HCT116 (cell line): ENCODE results near the gene SMC1B. TPM values are rescaled to one million over a fixed set of nuclear protein-coding genes. Genes with fewer than 3 reads are reported as not detected.

Experiments
- ATAC-seq: fragments of 200-7000 bp; cut with Tn5 transposase; 2 replicates; pipeline ENCODE4 v1.9.1; 2020; ENCODE audit warnings: mild to moderate bottlenecking, moderate library complexity
- BruUV-seq: library from RNA; stranded (reverse); fragments of 400-500 nt; replicated peaks from 2 replicates; lab custom pipeline; 2021; lab: Mats Ljungman, UMichigan
- CTCF ChIA-PET: fragments of 300-600 bp; sonication (Branson Sonifier 250); formaldehyde crosslinking; loops from one replicate; lab custom pipeline; 2021; ENCODE audit warnings: antibody characterized with exemption; lab: Charles Lee
- POLR2A ChIA-PET: fragments of 300-600, 350-600 bp; sonication (Branson Sonifier 250); formaldehyde crosslinking; loops from one replicate; lab custom pipeline; 2021; ENCODE audit warnings: antibody characterized with exemption; lab: Charles Lee
- RAD21 ChIA-PET, 2 experiments: fragments of 300-600 bp; sonication (Branson Sonifier 250); formaldehyde crosslinking; loops; one replicate each; lab custom pipeline; 2023; ENCODE audit warnings: low total read pairs in 2 of 2; ENCODE audit not compliant: uncharacterized antibody in 2 of 2, unreplicated experiment in 2 of 2, low non-redundant PET in 1 of 2; lab: Charles Lee
- DNase-seq: peaks from one replicate; pipeline ENCODE4 v3.0.0-alpha.2; 2010; ENCODE audit warnings: low read depth, low spot score
- H2AFZ ChIP-seq: fragments of 200-600 bp; shearing (Covaris generic), sonication (generic); 2 replicates; pipeline ENCODE4 v1.6.1; 2017; ENCODE audit warnings: low read depth, mixed run types, mixed read lengths, antibody characterized with exemption, low read length; ENCODE audit not compliant: poor library complexity, severe bottlenecking
- H3K27ac ChIP-seq: 2 replicates; pipeline ENCODE4 v1.5.1; 2012; ENCODE audit warnings: low read depth, low read length
- H3K27me3 ChIP-seq: fragments of 200-600 bp; sonication (generic); 2 replicates; pipeline ENCODE4 v1.6.1; 2016; ENCODE audit warnings: mixed run types, low read length, mixed read lengths; ENCODE audit not compliant: insufficient read depth
- H3K36me3 ChIP-seq, 2 experiments: fragments of 200-500 bp in 1 of 2; fragments of 200-600 bp in 1 of 2; sonication (Bioruptor generic) in 1 of 2; sonication (generic) in 1 of 2; 2 replicates each; pipeline versions ENCODE4 v1.5.1 to v1.6.1; 2014 to 2016; ENCODE audit warnings: low read length in 2 of 2, inconsistent platforms in 1 of 2, mixed read lengths in 1 of 2, mixed run types in 1 of 2; ENCODE audit not compliant: insufficient read depth in 2 of 2, control insufficient read depth in 1 of 2
- H3K4me1 ChIP-seq, 2 experiments: fragments of 200-600 bp in 1 of 2; sonication (generic) in 1 of 2; 2 replicates each; pipeline versions ENCODE4 v1.5.1 to v1.6.1; 2012 to 2017; ENCODE audit warnings: low read length in 2 of 2, inconsistent platforms in 1 of 2, mild to moderate bottlenecking in 1 of 2, mixed read lengths in 1 of 2, mixed run types in 1 of 2, moderate library complexity in 1 of 2; ENCODE audit not compliant: insufficient read depth in 2 of 2, control insufficient read depth in 1 of 2
- H3K4me2 ChIP-seq: fragments of 200-600 bp; sonication (generic); 2 replicates; pipeline ENCODE4 v1.6.1; 2017; ENCODE audit warnings: mixed run types, low read length, mixed read lengths
- H3K4me3 ChIP-seq, 2 experiments: fragments of 200-600 bp in 1 of 2; sonication (generic) in 1 of 2; replicated peaks in 1 of 2; 2 replicates each; pipeline ENCODE4 v1.5.1; 2011 to 2016; ENCODE audit warnings: low read length in 2 of 2, control low read depth in 1 of 2, low read depth in 1 of 2, mild to moderate bottlenecking in 1 of 2, mixed read lengths in 1 of 2, mixed run types in 1 of 2
- H3K79me2 ChIP-seq: fragments of 200-600 bp; sonication (generic); 2 replicates; pipeline ENCODE4 v1.6.1; 2017; ENCODE audit warnings: mild to moderate bottlenecking, mixed run types, low read length, moderate library complexity, mixed read lengths; ENCODE audit not compliant: insufficient read depth
- H3K9ac ChIP-seq: fragments of 200-600 bp; sonication (generic); 2 replicates; pipeline ENCODE4 v1.6.1; 2016; ENCODE audit warnings: low read length, mixed read lengths
- H3K9me2 ChIP-seq: fragments of 200-600 bp; sonication (generic), shearing (Covaris generic); 2 replicates; pipeline ENCODE4 v1.6.1; 2017; ENCODE audit warnings: mixed run types, mild to moderate bottlenecking, moderate library complexity; ENCODE audit not compliant: insufficient read depth
- H3K9me3 ChIP-seq, 2 experiments: fragments of 200-500 bp in 1 of 2; fragments of 200-600 bp in 1 of 2; sonication (Bioruptor generic) in 1 of 2; sonication (generic) in 1 of 2; 2 replicates each; pipeline ENCODE4 v1.6.1; 2014 to 2017; ENCODE audit warnings: low read length in 2 of 2, mixed read lengths in 2 of 2, inconsistent platforms in 1 of 2, low read depth in 1 of 2, mild to moderate bottlenecking in 1 of 2, mixed run types in 1 of 2, moderate library complexity in 1 of 2; ENCODE audit not compliant: control insufficient read depth in 1 of 2, insufficient read depth in 1 of 2
- H4K20me1 ChIP-seq: fragments of 200-600 bp; sonication (generic), shearing (Covaris generic); 2 replicates; pipeline ENCODE4 v1.6.1; 2017; ENCODE audit warnings: mixed run types, mild to moderate bottlenecking, moderate library complexity; ENCODE audit not compliant: insufficient read depth
- CBX3 ChIP-seq: IDR thresholded peaks from 2 replicates; pipeline ENCODE4 v1.6.1; 2012; ENCODE audit warnings: low read depth
- CEBPB ChIP-seq: IDR thresholded peaks from 2 replicates; pipeline ENCODE4 v1.6.1; 2012; ENCODE audit warnings: low read depth
- EGR1 ChIP-seq: IDR thresholded peaks from 2 replicates; pipeline ENCODE4 v1.6.1; 2012; ENCODE audit warnings: low read depth
- EZH2 ChIP-seq: fragments of 200-600 bp; sonication (generic); IDR thresholded peaks from 2 replicates; pipeline ENCODE4 v1.6.1; 2017; ENCODE audit warnings: antibody characterized with exemption, mixed run types
- FOSL1 ChIP-seq: IDR thresholded peaks from 2 replicates; pipeline ENCODE4 v1.6.1; 2012; ENCODE audit warnings: low read depth
- JUND ChIP-seq: IDR thresholded peaks from 2 replicates; pipeline ENCODE4 v1.6.1; 2012
- POLR2A ChIP-seq: IDR thresholded peaks from 2 replicates; pipeline ENCODE4 v1.7.0; 2011; ENCODE audit warnings: borderline replicate concordance; ENCODE audit not compliant: insufficient read depth, insufficient read length; ENCODE audit errors: extremely low read depth
- POLR2AphosphoS5 ChIP-seq: IDR thresholded peaks from 2 replicates; pipeline ENCODE4 v1.6.1; 2011; ENCODE audit warnings: mild to moderate bottlenecking, low read depth, low read length, moderate library complexity
- RAD21 ChIP-seq: IDR thresholded peaks from 2 replicates; pipeline ENCODE4 v1.6.1; 2012; ENCODE audit warnings: low read depth, mild to moderate bottlenecking
- SP1 ChIP-seq: IDR thresholded peaks from 2 replicates; pipeline ENCODE4 v1.6.1; 2012; ENCODE audit warnings: low read depth
- TCF7L2 ChIP-seq: IDR thresholded peaks from 2 replicates; pipeline ENCODE4 v1.7.0; 2011; ENCODE audit warnings: borderline replicate concordance, inconsistent platforms; ENCODE audit not compliant: insufficient read depth, insufficient read length; ENCODE audit errors: extremely low read depth
- ZFX ChIP-seq: fragments of 450-650 bp; IDR thresholded peaks from 2 replicates; pipeline ENCODE4 v1.6.1; 2017
- intact Hi-C: fragments of 100-400 bp; cut with micrococcal nuclease; formaldehyde crosslinking; loops from 2 replicates; pipeline ENCODE4 v1.10.0; 2022
- total RNA-seq: library from RNA; stranded (reverse); gene quantifications from one replicate; pipeline ENCODE4 v1.2.1, GENCODE V29; 2021; ENCODE audit not compliant: unreplicated experiment
- TF ChIP-seq, protein P1 (sequence below), 3 experiments: fragments of 200-600 bp in 1 of 3; sonication (generic) in 1 of 3; IDR thresholded peaks in 2 of 3; conservative IDR thresholded peaks in 1 of 3; 2 replicates each; pipeline ENCODE4 v1.5.1; 2012 to 2017; ENCODE audit warnings: low read depth in 2 of 3, low read length in 2 of 3, antibody characterized with exemption in 1 of 3, borderline replicate concordance in 1 of 3, control low read depth in 1 of 3, mild to moderate bottlenecking in 1 of 3, mixed read lengths in 1 of 3, mixed run types in 1 of 3, moderate library complexity in 1 of 3; ENCODE audit not compliant: insufficient read depth in 1 of 3
- TF ChIP-seq, protein P2 (sequence below): IDR thresholded peaks from 2 replicates; pipeline ENCODE4 v1.6.1; 2012
- TF ChIP-seq, protein P3 (sequence below): IDR thresholded peaks from 2 replicates; pipeline ENCODE4 v1.6.1; 2012
- TF ChIP-seq, protein P4 (sequence below): IDR thresholded peaks from 2 replicates; pipeline ENCODE4 v1.6.1; 2012; ENCODE audit warnings: low read depth
- TF ChIP-seq, protein P5 (sequence below): IDR thresholded peaks from 2 replicates; pipeline ENCODE4 v1.6.1; 2011; ENCODE audit warnings: mild to moderate bottlenecking, low read length, moderate library complexity; ENCODE audit not compliant: insufficient replicate concordance; ENCODE audit errors: extremely low read depth

Gene SMC1B
- total RNA-seq, 1 experiment from 2014 or later, result not detected

DNA sequence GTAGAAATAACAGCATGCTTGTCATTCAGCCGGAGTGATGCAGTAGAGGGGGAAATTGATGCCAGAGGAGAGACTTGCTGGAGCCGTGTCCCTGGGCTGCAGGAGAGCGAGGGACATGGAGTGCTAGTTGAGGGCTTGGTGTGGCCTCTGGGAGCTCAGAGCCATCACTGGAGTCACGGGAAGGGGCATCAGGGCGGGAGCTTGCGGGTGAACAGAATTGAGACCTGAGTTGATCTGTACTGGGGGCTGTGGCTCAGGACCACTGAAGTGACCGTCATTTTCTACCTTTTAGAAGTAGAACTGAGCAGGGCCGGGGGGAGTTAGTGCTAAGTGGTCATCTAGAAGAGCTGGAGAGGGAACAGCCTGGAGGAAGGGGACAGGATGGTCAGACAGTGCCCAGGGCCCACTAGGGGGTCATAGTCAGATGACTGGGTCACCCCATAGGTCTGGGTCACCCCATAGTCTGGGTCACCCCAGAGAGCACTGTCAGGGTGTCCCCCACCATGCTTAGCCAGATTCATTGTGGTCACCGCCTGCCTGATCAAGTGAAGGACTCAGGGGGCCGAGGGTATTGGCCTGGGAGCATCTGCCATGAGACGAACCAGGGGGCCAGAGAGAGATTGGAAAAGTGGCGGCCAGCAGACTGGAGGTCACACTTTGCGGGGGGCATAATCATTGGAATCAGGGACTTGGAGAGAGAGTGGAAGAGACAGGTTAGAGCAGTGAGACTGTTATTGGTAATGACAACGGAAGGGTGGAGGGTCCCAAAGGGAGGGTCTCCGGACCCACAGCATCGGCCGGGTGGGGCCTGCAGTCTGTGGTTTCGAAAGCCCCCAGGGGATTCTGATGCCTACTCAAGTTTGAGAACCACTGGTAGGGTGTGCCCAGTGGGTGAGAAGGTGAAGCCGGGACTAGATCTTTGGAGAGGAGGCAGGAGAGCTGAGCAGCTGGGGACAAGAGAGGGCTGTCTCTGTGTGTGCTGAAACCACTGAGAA lies 15.3 kb upstream of the SMC1B start:
- Histone ChIP-seq H3K4me1 (no peaks in the 10 kb centered on the region), H3K9me2 (no peaks in the 10 kb centered on the region), H2AFZ (no peak overlapping the region), H3K27me3 (no peaks in the 10 kb centered on the region), H3K36me3 (0 out of 4 replicates have a peak, but pooled peaks cover 0 to 2% of the 10 kb centered on the region in 2 experiments), H4K20me1 (no peaks in the 10 kb centered on the region), H3K4me2 (no peak overlapping the region), H3K79me2 (no peaks in the 10 kb centered on the region), H3K9ac (no peak overlapping the region), H3K9me3 (no peaks in the 10 kb centered on the region), H3K4me3 (no peak overlapping the region), H3K27ac (no peak overlapping the region)
- RAD21 ChIA-PET, result no interaction called here
- no TSS peak for BruUV-seq
- DNase-seq (no peak), ATAC-seq (no peak)
- no peak for TF ChIP-seq CEBPB
- no peak for TF ChIP-seq JUND
- TF ChIP-seq RAD21, result no peak
- TF ChIP-seq CBX3, result no peak
- TF ChIP-seq FOSL1, result no peak
- TF ChIP-seq, protein P1, sequence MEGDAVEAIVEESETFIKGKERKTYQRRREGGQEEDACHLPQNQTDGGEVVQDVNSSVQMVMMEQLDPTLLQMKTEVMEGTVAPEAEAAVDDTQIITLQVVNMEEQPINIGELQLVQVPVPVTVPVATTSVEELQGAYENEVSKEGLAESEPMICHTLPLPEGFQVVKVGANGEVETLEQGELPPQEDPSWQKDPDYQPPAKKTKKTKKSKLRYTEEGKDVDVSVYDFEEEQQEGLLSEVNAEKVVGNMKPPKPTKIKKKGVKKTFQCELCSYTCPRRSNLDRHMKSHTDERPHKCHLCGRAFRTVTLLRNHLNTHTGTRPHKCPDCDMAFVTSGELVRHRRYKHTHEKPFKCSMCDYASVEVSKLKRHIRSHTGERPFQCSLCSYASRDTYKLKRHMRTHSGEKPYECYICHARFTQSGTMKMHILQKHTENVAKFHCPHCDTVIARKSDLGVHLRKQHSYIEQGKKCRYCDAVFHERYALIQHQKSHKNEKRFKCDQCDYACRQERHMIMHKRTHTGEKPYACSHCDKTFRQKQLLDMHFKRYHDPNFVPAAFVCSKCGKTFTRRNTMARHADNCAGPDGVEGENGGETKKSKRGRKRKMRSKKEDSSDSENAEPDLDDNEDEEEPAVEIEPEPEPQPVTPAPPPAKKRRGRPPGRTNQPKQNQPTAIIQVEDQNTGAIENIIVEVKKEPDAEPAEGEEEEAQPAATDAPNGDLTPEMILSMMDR (IDR thresholded peaks at IDR 0.05 in 2 of 3, conservative IDR thresholded peaks at IDR 0.05 in 1 of 3; ENCODE audit: borderline replicate concordance in 1 of 3, insufficient read depth in 1 of 3, low read depth in 2 of 3, low read length in 2 of 3), result no peak
- no peak for TF ChIP-seq EZH2
- TF ChIP-seq, protein P2, sequence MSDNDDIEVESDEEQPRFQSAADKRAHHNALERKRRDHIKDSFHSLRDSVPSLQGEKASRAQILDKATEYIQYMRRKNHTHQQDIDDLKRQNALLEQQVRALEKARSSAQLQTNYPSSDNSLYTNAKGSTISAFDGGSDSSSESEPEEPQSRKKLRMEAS, result no peak
- TF ChIP-seq POLR2A, result no peak
- TF ChIP-seq, protein P3, sequence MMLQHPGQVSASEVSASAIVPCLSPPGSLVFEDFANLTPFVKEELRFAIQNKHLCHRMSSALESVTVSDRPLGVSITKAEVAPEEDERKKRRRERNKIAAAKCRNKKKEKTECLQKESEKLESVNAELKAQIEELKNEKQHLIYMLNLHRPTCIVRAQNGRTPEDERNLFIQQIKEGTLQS, result no peak
- TF ChIP-seq, protein P4, sequence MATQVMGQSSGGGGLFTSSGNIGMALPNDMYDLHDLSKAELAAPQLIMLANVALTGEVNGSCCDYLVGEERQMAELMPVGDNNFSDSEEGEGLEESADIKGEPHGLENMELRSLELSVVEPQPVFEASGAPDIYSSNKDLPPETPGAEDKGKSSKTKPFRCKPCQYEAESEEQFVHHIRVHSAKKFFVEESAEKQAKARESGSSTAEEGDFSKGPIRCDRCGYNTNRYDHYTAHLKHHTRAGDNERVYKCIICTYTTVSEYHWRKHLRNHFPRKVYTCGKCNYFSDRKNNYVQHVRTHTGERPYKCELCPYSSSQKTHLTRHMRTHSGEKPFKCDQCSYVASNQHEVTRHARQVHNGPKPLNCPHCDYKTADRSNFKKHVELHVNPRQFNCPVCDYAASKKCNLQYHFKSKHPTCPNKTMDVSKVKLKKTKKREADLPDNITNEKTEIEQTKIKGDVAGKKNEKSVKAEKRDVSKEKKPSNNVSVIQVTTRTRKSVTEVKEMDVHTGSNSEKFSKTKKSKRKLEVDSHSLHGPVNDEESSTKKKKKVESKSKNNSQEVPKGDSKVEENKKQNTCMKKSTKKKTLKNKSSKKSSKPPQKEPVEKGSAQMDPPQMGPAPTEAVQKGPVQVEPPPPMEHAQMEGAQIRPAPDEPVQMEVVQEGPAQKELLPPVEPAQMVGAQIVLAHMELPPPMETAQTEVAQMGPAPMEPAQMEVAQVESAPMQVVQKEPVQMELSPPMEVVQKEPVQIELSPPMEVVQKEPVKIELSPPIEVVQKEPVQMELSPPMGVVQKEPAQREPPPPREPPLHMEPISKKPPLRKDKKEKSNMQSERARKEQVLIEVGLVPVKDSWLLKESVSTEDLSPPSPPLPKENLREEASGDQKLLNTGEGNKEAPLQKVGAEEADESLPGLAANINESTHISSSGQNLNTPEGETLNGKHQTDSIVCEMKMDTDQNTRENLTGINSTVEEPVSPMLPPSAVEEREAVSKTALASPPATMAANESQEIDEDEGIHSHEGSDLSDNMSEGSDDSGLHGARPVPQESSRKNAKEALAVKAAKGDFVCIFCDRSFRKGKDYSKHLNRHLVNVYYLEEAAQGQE, result no peak
- TF ChIP-seq SP1, result no peak
- no peak for TF ChIP-seq EGR1
- TF ChIP-seq TCF7L2, result no peak
- TF ChIP-seq, protein P5, sequence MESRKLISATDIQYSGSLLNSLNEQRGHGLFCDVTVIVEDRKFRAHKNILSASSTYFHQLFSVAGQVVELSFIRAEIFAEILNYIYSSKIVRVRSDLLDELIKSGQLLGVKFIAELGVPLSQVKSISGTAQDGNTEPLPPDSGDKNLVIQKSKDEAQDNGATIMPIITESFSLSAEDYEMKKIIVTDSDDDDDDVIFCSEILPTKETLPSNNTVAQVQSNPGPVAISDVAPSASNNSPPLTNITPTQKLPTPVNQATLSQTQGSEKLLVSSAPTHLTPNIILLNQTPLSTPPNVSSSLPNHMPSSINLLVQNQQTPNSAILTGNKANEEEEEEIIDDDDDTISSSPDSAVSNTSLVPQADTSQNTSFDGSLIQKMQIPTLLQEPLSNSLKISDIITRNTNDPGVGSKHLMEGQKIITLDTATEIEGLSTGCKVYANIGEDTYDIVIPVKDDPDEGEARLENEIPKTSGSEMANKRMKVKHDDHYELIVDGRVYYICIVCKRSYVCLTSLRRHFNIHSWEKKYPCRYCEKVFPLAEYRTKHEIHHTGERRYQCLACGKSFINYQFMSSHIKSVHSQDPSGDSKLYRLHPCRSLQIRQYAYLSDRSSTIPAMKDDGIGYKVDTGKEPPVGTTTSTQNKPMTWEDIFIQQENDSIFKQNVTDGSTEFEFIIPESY, result no peak
- no peak for TF ChIP-seq ZFX
- TF ChIP-seq POLR2AphosphoS5, result no peak
- CTCF ChIA-PET, result no interaction called here
- intact Hi-C loops, result no loop called here
- POLR2A ChIA-PET, result no interaction called here
